Natural killer cell (primary cell): Measurements from ENCODE around the gene MYH7. TPM values are rescaled to one million over a fixed set of nuclear protein-coding genes. Genes with fewer than 3 reads are reported as not detected.

Source experiments
- ATAC-seq, 3 donors: fragments of 150-1000 bp in 2 of 3; fragments of 200-7000 bp in 1 of 3; cut with Tn5 transposase; 1 replicate in 1 of 3; 2 replicates in 2 of 3; pipeline ENCODE4 v1.10.0; 2021; ENCODE audit warnings: mild to moderate bottlenecking in 2 of 3, moderate library complexity in 2 of 3
- DNase-seq, 2 donors: peaks; one replicate each; pipeline versions ENCODE4 v3.0.0 to v3.0.0-alpha.2; 2013 to 2021; ENCODE audit warnings: mixed read lengths in 1 of 2
- H3K27ac ChIP-seq: one replicate; pipeline ENCODE4 v1.5.1; 2013; ENCODE audit warnings: mild to moderate bottlenecking, low read length
- H3K27me3 ChIP-seq: one replicate; pipeline ENCODE4 v1.6.1; 2013; ENCODE audit warnings: low read length; ENCODE audit not compliant: control insufficient read depth, insufficient read depth
- H3K36me3 ChIP-seq: one replicate; pipeline ENCODE4 v1.6.1; 2013; ENCODE audit warnings: low read length; ENCODE audit not compliant: control insufficient read depth, insufficient read depth
- H3K4me1 ChIP-seq: one replicate; pipeline ENCODE4 v1.6.1; 2013; ENCODE audit warnings: low read length; ENCODE audit not compliant: control insufficient read depth, insufficient read depth
- H3K4me3 ChIP-seq: one replicate; pipeline ENCODE4 v1.5.1; 2013; ENCODE audit warnings: low read length
- H3K9me3 ChIP-seq: one replicate; pipeline ENCODE4 v1.6.1; 2013; ENCODE audit warnings: low read length; ENCODE audit not compliant: control insufficient read depth, insufficient read depth
- H3K27ac Mint-ChIP-seq, 2 donors: one replicate each; pipeline ENCODE4 v1.8.0; 2022; ENCODE audit warnings: mild to moderate bottlenecking in 2 of 2, mixed read lengths in 2 of 2, moderate library complexity in 1 of 2
- H3K27me3 Mint-ChIP-seq, 2 donors: one replicate each; pipeline ENCODE4 v1.8.0; 2022; ENCODE audit warnings: low read depth in 2 of 2, mixed read lengths in 2 of 2
- H3K36me3 Mint-ChIP-seq: one replicate; pipeline ENCODE4 v1.8.0; 2022; ENCODE audit warnings: mixed read lengths
- H3K4me1 Mint-ChIP-seq, 2 donors: one replicate each; pipeline ENCODE4 v1.8.0; 2022; ENCODE audit warnings: mixed read lengths in 2 of 2
- H3K4me3 Mint-ChIP-seq: one replicate; pipeline ENCODE4 v1.8.0; 2022; ENCODE audit warnings: mild to moderate bottlenecking, moderate library complexity, mixed read lengths
- H3K9me3 Mint-ChIP-seq, 2 donors: one replicate each; pipeline ENCODE4 v1.8.0; 2022; ENCODE audit warnings: mixed read lengths in 2 of 2
- CTCF ChIP-seq: fragments of 200-600 bp; IDR thresholded peaks from one replicate; pipeline ENCODE4 v1.8.0; 2022; ENCODE audit warnings: antibody characterized with exemption
- WGBS: methylation state at CpG from one replicate; pipeline ENCODE4 v1.1.7; 2013; ENCODE audit warnings: missing lambda C conversion rate; ENCODE audit not compliant: insufficient coverage; 5-methylcytosine and 5-hydroxymethylcytosine counted together
- intact Hi-C: fragments of 100-400 bp; cut with micrococcal nuclease; formaldehyde crosslinking; loops from one replicate; pipeline ENCODE4 v1.14.2; 2022
- total RNA-seq, 4 donors: library from RNA; stranded (reverse); fragments of 120-200 nt in 1 of 4; gene quantifications; one replicate each; pipeline versions ENCODE4 v1.2.3 to v1.2.4, GENCODE V29; 2013 to 2022

Gene MYH7
- total RNA-seq, 3 donors from 2014 or later (not counting 1 experiment from before 2014, with no cell fraction given) = not detected

GRCh38 chr14:23370221-23370620 is 65.2 kb downstream of the MYH7 start:
- 69% methylated on average over 1 of the region's 1 CpG for WGBS
- ATAC-seq = no peak
- H3K36me3 Mint-ChIP-seq = no peaks in the 10 kb centered on the region
- Histone ChIP-seq H3K9me3 (no peaks in the 10 kb centered on the region), H3K4me3 (no peak overlapping the region), H3K27ac (no peak overlapping the region), H3K27me3 (no peaks in the 10 kb centered on the region), H3K4me1 (no peaks in the 10 kb centered on the region), H3K36me3 (no peaks in the 10 kb centered on the region)
- no peak overlapping the region for H3K4me3 Mint-ChIP-seq
- H3K9me3 Mint-ChIP-seq = no peaks in the 10 kb centered on the region
- H3K27ac Mint-ChIP-seq = no peak overlapping the region
- intact Hi-C loops = no loop called here
- H3K4me1 Mint-ChIP-seq = no peaks in the 10 kb centered on the region
- DNase-seq = no peak
- TF ChIP-seq CTCF = no peak
- H3K27me3 Mint-ChIP-seq = peaks cover 22 to 28% of the 10 kb centered on the region in 2 donors

GRCh38 chr14:23366426-23366921 is 69.0 kb downstream of the MYH7 start:
- H3K4me3 Mint-ChIP-seq = no peak overlapping the region
- intact Hi-C loops = no loop called here
- H3K36me3 Mint-ChIP-seq = no peaks in the 10 kb centered on the region
- no peak overlapping the region for H3K27ac ChIP-seq
- H3K36me3 ChIP-seq = no peaks in the 10 kb centered on the region
- H3K9me3 ChIP-seq = no peaks in the 10 kb centered on the region
- peaks cover 29 to 36% of the 10 kb centered on the region in 2 donors for H3K27me3 Mint-ChIP-seq
- no peaks in the 10 kb centered on the region for H3K4me1 ChIP-seq
- no peak for DNase-seq
- H3K4me1 Mint-ChIP-seq = no peaks in the 10 kb centered on the region
- no peaks in the 10 kb centered on the region for H3K9me3 Mint-ChIP-seq
- H3K27me3 ChIP-seq = peaks cover 5% of the 10 kb centered on the region
- WGBS = 75% methylated on average over 34 of the region's 34 CpGs
- no peak for TF ChIP-seq CTCF
- H3K4me3 ChIP-seq = no peak overlapping the region
- H3K27ac Mint-ChIP-seq = no peak overlapping the region
- ATAC-seq = no peak

- no peaks in the 10 kb centered on the region for H3K36me3 ChIP-seq
- H3K4me3 ChIP-seq = no peak overlapping the region
- Mint-ChIP-seq H3K9me3 (no peaks in the 10 kb centered on the region), H3K36me3 (no peaks in the 10 kb centered on the region), H3K27me3 (peaks cover 31 to 32% of the 10 kb centered on the region in 2 donors), H3K4me1 (no peaks in the 10 kb centered on the region), H3K27ac (no peak overlapping the region), H3K4me3 (no peak overlapping the region)
- ATAC-seq (no peak), DNase-seq (no peak)
- H3K4me1 ChIP-seq = no peaks in the 10 kb centered on the region
- no peaks in the 10 kb centered on the region for H3K9me3 ChIP-seq
- WGBS = 8% methylated on average over 46 of the region's 51 CpGs
- intact Hi-C loops = no loop called here
- H3K27me3 ChIP-seq = peaks cover 5% of the 10 kb centered on the region
- TF ChIP-seq CTCF = no peak
- no peak overlapping the region for H3K27ac ChIP-seq
Measured at GRCh38 chr14:23365732-23366425, 69.6 kb downstream of the MYH7 start.
